Peyer's patch (tissue), 4 donors: ENCODE measurements around the gene TNIK.

Experiments
- CTCF ChIP-seq, 6 experiments: fragments of 450-650 bp in 4 of 6; fragments of 200-600 bp in 2 of 6; sonication (generic) in 1 of 6; IDR thresholded peaks; one replicate each; pipeline ENCODE4 v1.5.1; 2017 to 2019; ENCODE audit warnings: antibody characterized with exemption in 6 of 6, mild to moderate bottlenecking in 3 of 6, moderate library complexity in 1 of 6
- POLR2A ChIP-seq, 2 donors: fragments of 450-650 bp; IDR thresholded peaks; one replicate each; pipeline ENCODE4 v1.5.1; 2017; ENCODE audit warnings: antibody characterized with exemption in 2 of 2, mild to moderate bottlenecking in 2 of 2, moderate library complexity in 2 of 2

- TF ChIP-seq CTCF (IDR thresholded peaks at IDR 0.05) (no peak), POLR2A (IDR thresholded peaks at IDR 0.05) (no peak)
Observed at GRCh38 chr3:171297207-171297606, 163.0 kb downstream of the TNIK start.
